CD4-positive, alpha-beta T cell treated with Interleukin-6 at 100 ng/mL for 8 hours (primary cell): Measurements from ENCODE around the gene ZNF112.
A peak's percentile ranks its signal among the peaks of the same experiment; 100 is the strongest.
"Not testable (repeated sequence)": the region's sequence is repeated elsewhere in the genome, so short reads cannot be mapped to it uniquely, and the experiment has no call there.

Experiments used
- DNase-seq: peaks from one replicate; pipeline ENCODE4 v3.0.0-alpha.2; 2020; ENCODE audit warnings: mixed read lengths, low spot score

ZNF112 gene

GRCh38 chr19:44356383-44357111 is at the start of gene ZNF112:
TSS of gene ZNF112 (minus strand) at chr19:44356680. CDS start at chr19:44340539, 16,141 bp downstream.
- DNase-seq = peak; percentile 10

GRCh38 chr19:44401139-44402115 is 44.9 kb upstream of the ZNF112 start, which contains the start of gene ZNF285:
TSS of gene ZNF285 (minus strand) at chr19:44401608. CDS start at chr19:44397213, 4,395 bp downstream.
- peak; percentile 75 for DNase-seq

- DNase-seq = not testable (repeated sequence)
These were observed 32.8 kb upstream of the ZNF112 start for GRCh38 chr19:44389268-44389667.

- no peak for DNase-seq
These were observed 18.3 kb upstream of the ZNF112 start for GRCh38 chr19:44374789-44375188.

- no peak for DNase-seq
These were observed 15.5 kb upstream of the ZNF112 start for GRCh38 chr19:44371815-44372480.

GRCh38 chr19:44367024-44367423 is 10.5 kb upstream of the ZNF112 start:
- no peak for DNase-seq

- DNase-seq = no peak
These were observed 9.9 kb downstream of the ZNF112 start for GRCh38 chr19:44346556-44346955.

GRCh38 chr19:44345959-44346358 is 10.5 kb downstream of the ZNF112 start:
- DNase-seq = no peak

- DNase-seq = no peak
These were observed 12.2 kb downstream of the ZNF112 start for GRCh38 chr19:44344255-44344654.

GRCh38 chr19:44341794-44342193 is 14.7 kb downstream of the ZNF112 start:
- DNase-seq = no peak

- DNase-seq = not testable (repeated sequence)
These were observed 21.8 kb downstream of the ZNF112 start for GRCh38 chr19:44334639-44335038.

GRCh38 chr19:44332145-44332544 is 24.3 kb downstream of the ZNF112 start:
- DNase-seq = no peak

- no peak for DNase-seq
These were observed 40.6 kb downstream of the ZNF112 start for GRCh38 chr19:44315883-44316282.

- DNase-seq = no peak
These were observed 43.2 kb downstream of the ZNF112 start for GRCh38 chr19:44313231-44313630.

GRCh38 chr19:44308011-44308410 is 48.5 kb downstream of the ZNF112 start:
- DNase-seq = no peak

- no peak for DNase-seq
These were observed 50.2 kb downstream of the ZNF112 start for GRCh38 chr19:44306283-44306682.

GRCh38 chr19:44305457-44305856 is 51.0 kb downstream of the ZNF112 start:
- DNase-seq = no peak

GRCh38 chr19:44304659-44305193 is 51.8 kb downstream of the ZNF112 start, which contains the start of gene ZNF235:
TSS of gene ZNF235 (minus strand) at chr19:44305025. CDS start at chr19:44303404, 1,621 bp downstream.
- peak; percentile 79 for DNase-seq

GRCh38 chr19:44303976-44304568 is 52.4 kb downstream of the ZNF112 start:
- no peak for DNase-seq

- no peak for DNase-seq
These were observed 53.2 kb downstream of the ZNF112 start for GRCh38 chr19:44303320-44303719.

- no peak for DNase-seq
These were observed 71.5 kb downstream of the ZNF112 start for GRCh38 chr19:44284968-44285367.
